Nephron progenitor cell (in vitro differentiated cells): ENCODE measurements around the gene USH2A.

Source experiments
- DNase-seq: peaks from one replicate; pipeline ENCODE4 v3.0.0; 2021
- H3K27ac Mint-ChIP-seq: 2 replicates; pipeline ENCODE4 v1.8.0; 2021; ENCODE audit warnings: mild to moderate bottlenecking, moderate library complexity, mixed read lengths
- H3K27me3 Mint-ChIP-seq: 2 replicates; pipeline ENCODE4 v1.8.0; 2021; ENCODE audit warnings: mild to moderate bottlenecking, low read depth, mixed read lengths; ENCODE audit not compliant: poor library complexity
- H3K36me3 Mint-ChIP-seq: 2 replicates; pipeline ENCODE4 v1.8.0; 2021; ENCODE audit warnings: low read depth, mixed read lengths
- H3K4me1 Mint-ChIP-seq: 2 replicates; pipeline ENCODE4 v1.8.0; 2021; ENCODE audit warnings: mixed read lengths
- H3K4me3 Mint-ChIP-seq: 2 replicates; pipeline ENCODE4 v1.8.0; 2021; ENCODE audit warnings: mild to moderate bottlenecking, moderate library complexity, mixed read lengths
- H3K9me3 Mint-ChIP-seq: 2 replicates; pipeline ENCODE4 v1.8.0; 2021; ENCODE audit warnings: mild to moderate bottlenecking, moderate library complexity, mixed read lengths
- CTCF ChIP-seq: fragments of 200-600 bp; sonication (generic); IDR thresholded peaks from 2 replicates; pipeline ENCODE4 v1.5.0; 2021; ENCODE audit warnings: antibody characterized with exemption

The USH2A gene

GRCh38 chr1:215911406-215911968 is 511.8 kb downstream of the USH2A start:
- no peak for DNase-seq
- no peaks in the 10 kb centered on the region for H3K27me3 Mint-ChIP-seq
- TF ChIP-seq CTCF, result no peak
- H3K4me1 Mint-ChIP-seq, result no peaks in the 10 kb centered on the region
- H3K27ac Mint-ChIP-seq, result no peak overlapping the region
- no peaks in the 10 kb centered on the region for H3K9me3 Mint-ChIP-seq
- H3K36me3 Mint-ChIP-seq, result no peaks in the 10 kb centered on the region
- no peak overlapping the region for H3K4me3 Mint-ChIP-seq

GRCh38 chr1:215905493-215906115 is 517.6 kb downstream of the USH2A start:
- Mint-ChIP-seq H3K36me3 (no peaks in the 10 kb centered on the region), H3K27me3 (peaks cover 5% of the 10 kb centered on the region), H3K9me3 (no peaks in the 10 kb centered on the region), H3K4me1 (peaks cover 3% of the 10 kb centered on the region), H3K4me3 (no peak overlapping the region), H3K27ac (no peak overlapping the region)
- no peak for TF ChIP-seq CTCF
- no peak for DNase-seq

- no peaks in the 10 kb centered on the region for H3K9me3 Mint-ChIP-seq
- H3K4me3 Mint-ChIP-seq, result no peak overlapping the region
- peaks cover 5% of the 10 kb centered on the region for H3K27me3 Mint-ChIP-seq
- no peak for TF ChIP-seq CTCF
- H3K27ac Mint-ChIP-seq, result no peak overlapping the region
- no peaks in the 10 kb centered on the region for H3K36me3 Mint-ChIP-seq
- H3K4me1 Mint-ChIP-seq, result peaks cover 3% of the 10 kb centered on the region
- DNase-seq, result no peak
These were observed 522.6 kb downstream of the USH2A start for GRCh38 chr1:215900684-215901083.

- Mint-ChIP-seq H3K27ac (no peak overlapping the region), H3K4me3 (no peak overlapping the region), H3K27me3 (peaks cover 5% of the 10 kb centered on the region), H3K4me1 (peaks cover 3% of the 10 kb centered on the region), H3K36me3 (no peaks in the 10 kb centered on the region), H3K9me3 (no peaks in the 10 kb centered on the region)
- TF ChIP-seq CTCF, result no peak
- no peak for DNase-seq
These were observed 523.3 kb downstream of the USH2A start for GRCh38 chr1:215899901-215900300.

- Mint-ChIP-seq H3K27ac (no peak overlapping the region), H3K27me3 (no peaks in the 10 kb centered on the region), H3K4me3 (no peak overlapping the region), H3K9me3 (no peaks in the 10 kb centered on the region), H3K4me1 (peaks cover 6% of the 10 kb centered on the region), H3K36me3 (no peaks in the 10 kb centered on the region)
- DNase-seq, result no peak
- no peak for TF ChIP-seq CTCF
These were observed 527.4 kb downstream of the USH2A start for GRCh38 chr1:215895893-215896292.

- DNase-seq, result no peak
These were observed 528.0 kb downstream of the USH2A start for GRCh38 chr1:215895276-215895675.

More at GRCh38 chr1:215895276-215895675, 528.0 kb downstream of the USH2A start:
- no peak for TF ChIP-seq CTCF
- no peaks in the 10 kb centered on the region for H3K9me3 Mint-ChIP-seq
- H3K4me1 Mint-ChIP-seq, result peaks cover 7% of the 10 kb centered on the region
- H3K27ac Mint-ChIP-seq, result no peak overlapping the region
- no peaks in the 10 kb centered on the region for H3K36me3 Mint-ChIP-seq
- no peak overlapping the region for H3K4me3 Mint-ChIP-seq
- H3K27me3 Mint-ChIP-seq, result no peaks in the 10 kb centered on the region
